IPS-18c (cell line): ENCODE data around the gene WFDC10A.
"Not testable (repeated sequence)": the region's sequence is repeated elsewhere in the genome, so short reads cannot be mapped to it uniquely, and the experiment has no call there.

Source experiments
- H3K4me3 ChIP-seq: 2 replicates; pipeline ENCODE4 v1.7.0; 2013; ENCODE audit warnings: low read depth, mild to moderate bottlenecking, low read length, moderate library complexity; ENCODE audit not compliant: insufficient read depth
- H3K9me3 ChIP-seq: one replicate; pipeline ENCODE4 v1.6.1; 2013; ENCODE audit warnings: mild to moderate bottlenecking, low read length, moderate library complexity; ENCODE audit not compliant: control insufficient read depth, insufficient read depth

Gene WFDC10A

GRCh38 chr20:45639687-45640086 is 10.1 kb downstream of the WFDC10A start:
- H3K4me3 ChIP-seq: no peak overlapping the region

GRCh38 chr20:45641076-45641475 is 11.5 kb downstream of the WFDC10A start:
- H3K9me3 ChIP-seq, H3K4me3 ChIP-seq: not testable (repeated sequence)

More at GRCh38 chr20:45639687-45640086, 10.1 kb downstream of the WFDC10A start:
- H3K9me3 ChIP-seq: no peaks in the 10 kb centered on the region

- not testable (repeated sequence) for H3K9me3 ChIP-seq, H3K4me3 ChIP-seq
These were observed 16.3 kb downstream of the WFDC10A start for GRCh38 chr20:45645869-45646268.

GRCh38 chr20:45646875-45647274 is 17.3 kb downstream of the WFDC10A start:
- Histone ChIP-seq H3K4me3 (no peak overlapping the region; the same call in 1 of the 2 replicates), H3K9me3 (peaks cover 3% of the 10 kb centered on the region)

GRCh38 chr20:45647441-45648050 is 18.0 kb downstream of the WFDC10A start:
- H3K9me3 ChIP-seq: peaks cover 3% of the 10 kb centered on the region
- no peak overlapping the region; the same call in 1 of the 2 replicates for H3K4me3 ChIP-seq

GRCh38 chr20:45649312-45649863 is 19.8 kb downstream of the WFDC10A start:
- peaks cover 3% of the 10 kb centered on the region for H3K9me3 ChIP-seq
- H3K4me3 ChIP-seq: no peak overlapping the region

GRCh38 chr20:45651726-45652125 is 22.2 kb downstream of the WFDC10A start:
- H3K9me3 ChIP-seq, H3K4me3 ChIP-seq: not testable (repeated sequence)

GRCh38 chr20:45657038-45657437 is 27.5 kb downstream of the WFDC10A start:
- not testable (repeated sequence) for H3K9me3 ChIP-seq, H3K4me3 ChIP-seq

GRCh38 chr20:45670139-45670538 is 40.6 kb downstream of the WFDC10A start, which contains the start of gene WFDC11:
TSS of gene WFDC11 (minus strand) at chr20:45670239. CDS start at chr20:45650600, 19,639 bp downstream.
- no peaks in the 10 kb centered on the region for H3K9me3 ChIP-seq

GRCh38 chr20:45672765-45673164 is 43.2 kb downstream of the WFDC10A start:
- Histone ChIP-seq H3K4me3 (no peak overlapping the region), H3K9me3 (no peaks in the 10 kb centered on the region)

More at GRCh38 chr20:45670139-45670538, 40.6 kb downstream of the WFDC10A start, which contains the start of gene WFDC11:
- no peak within 1 kb of the TSS for H3K4me3 ChIP-seq

GRCh38 chr20:45679650-45680049 is 50.1 kb downstream of the WFDC10A start:
- no peak overlapping the region; the same call in 1 of the 2 replicates for H3K4me3 ChIP-seq
- H3K9me3 ChIP-seq: peaks cover 3% of the 10 kb centered on the region
